Activated naive CD4-positive, alpha-beta T cell (primary cell): ENCODE data around the gene ZC3H13.

Experiments
- DNase-seq, 4 experiments: peaks; one replicate each; lab custom pipeline; 2025; lab: John Stamatoyannopoulos, UW

Gene ZC3H13, protein sequence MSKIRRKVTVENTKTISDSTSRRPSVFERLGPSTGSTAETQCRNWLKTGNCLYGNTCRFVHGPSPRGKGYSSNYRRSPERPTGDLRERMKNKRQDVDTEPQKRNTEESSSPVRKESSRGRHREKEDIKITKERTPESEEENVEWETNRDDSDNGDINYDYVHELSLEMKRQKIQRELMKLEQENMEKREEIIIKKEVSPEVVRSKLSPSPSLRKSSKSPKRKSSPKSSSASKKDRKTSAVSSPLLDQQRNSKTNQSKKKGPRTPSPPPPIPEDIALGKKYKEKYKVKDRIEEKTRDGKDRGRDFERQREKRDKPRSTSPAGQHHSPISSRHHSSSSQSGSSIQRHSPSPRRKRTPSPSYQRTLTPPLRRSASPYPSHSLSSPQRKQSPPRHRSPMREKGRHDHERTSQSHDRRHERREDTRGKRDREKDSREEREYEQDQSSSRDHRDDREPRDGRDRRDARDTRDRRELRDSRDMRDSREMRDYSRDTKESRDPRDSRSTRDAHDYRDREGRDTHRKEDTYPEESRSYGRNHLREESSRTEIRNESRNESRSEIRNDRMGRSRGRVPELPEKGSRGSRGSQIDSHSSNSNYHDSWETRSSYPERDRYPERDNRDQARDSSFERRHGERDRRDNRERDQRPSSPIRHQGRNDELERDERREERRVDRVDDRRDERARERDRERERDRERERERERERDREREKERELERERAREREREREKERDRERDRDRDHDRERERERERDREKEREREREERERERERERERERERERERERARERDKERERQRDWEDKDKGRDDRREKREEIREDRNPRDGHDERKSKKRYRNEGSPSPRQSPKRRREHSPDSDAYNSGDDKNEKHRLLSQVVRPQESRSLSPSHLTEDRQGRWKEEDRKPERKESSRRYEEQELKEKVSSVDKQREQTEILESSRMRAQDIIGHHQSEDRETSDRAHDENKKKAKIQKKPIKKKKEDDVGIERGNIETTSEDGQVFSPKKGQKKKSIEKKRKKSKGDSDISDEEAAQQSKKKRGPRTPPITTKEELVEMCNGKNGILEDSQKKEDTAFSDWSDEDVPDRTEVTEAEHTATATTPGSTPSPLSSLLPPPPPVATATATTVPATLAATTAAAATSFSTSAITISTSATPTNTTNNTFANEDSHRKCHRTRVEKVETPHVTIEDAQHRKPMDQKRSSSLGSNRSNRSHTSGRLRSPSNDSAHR (N-terminal part only)

DNA sequence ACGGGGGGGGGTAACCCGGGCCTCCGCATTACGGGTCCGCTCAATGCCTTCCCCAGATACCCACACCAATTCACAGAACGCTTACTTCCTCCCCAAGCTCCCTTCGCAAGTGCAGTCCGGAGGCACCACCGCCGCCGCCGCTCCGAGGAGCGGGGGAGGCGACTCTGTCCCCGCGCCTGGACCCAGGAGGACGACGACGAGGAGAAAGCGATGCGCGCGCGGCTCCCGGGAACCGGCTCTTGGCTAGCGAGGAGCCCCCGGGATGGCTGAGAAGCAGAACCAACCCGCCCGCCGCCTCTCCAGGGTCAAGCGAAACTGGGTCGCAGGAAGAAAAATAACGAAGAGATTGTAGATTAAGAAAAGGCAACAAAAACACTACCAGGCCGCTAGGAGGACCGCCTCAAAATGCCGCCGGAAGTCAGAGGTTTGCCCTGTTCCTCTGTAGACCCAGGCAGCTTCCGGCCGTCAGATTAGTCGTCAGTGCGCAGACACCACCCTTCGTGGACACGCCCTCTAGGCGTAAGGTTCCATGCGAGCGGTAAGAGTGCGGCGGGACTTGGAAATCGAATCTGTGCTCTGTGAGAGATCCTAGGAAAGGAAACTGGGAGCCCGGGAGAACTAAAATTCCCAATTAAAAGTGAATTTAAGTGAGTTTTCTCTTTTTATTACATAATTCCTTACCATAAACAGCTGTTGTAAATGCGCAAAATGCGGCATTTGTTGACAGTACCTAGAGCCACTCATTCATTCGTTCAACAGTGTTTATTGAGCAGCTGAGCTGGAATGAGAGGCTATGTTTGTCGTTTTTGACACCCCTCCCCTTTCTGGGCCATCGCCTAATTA is at the start of gene ZC3H13:
Gene ZC3H13 (minus strand): TSS at position 428 of the 843 bp plus-strand sequence. CDS start 7,239 bp downstream, outside the sequence.
- DNase-seq, result peak; percentile 67 to 85 (median 80)

DNA sequence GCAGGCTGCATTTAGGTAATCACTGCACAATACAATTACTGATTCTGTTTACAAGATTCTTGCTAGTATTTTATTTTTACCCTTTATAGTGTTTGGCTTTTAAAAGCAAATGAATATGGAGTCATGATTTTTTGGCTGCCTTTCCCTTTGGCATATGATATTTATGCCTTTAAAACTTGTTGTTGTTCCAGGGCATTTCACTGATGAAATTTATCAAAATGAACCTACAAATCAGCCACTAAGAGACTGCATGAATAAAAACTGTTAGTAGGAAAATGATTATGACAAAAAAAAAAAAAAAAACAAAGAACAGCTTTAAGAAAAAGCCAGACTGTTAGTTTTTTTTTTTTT is 49.7 kb upstream of the ZC3H13 start:
- DNase-seq, result no peak

DNA sequence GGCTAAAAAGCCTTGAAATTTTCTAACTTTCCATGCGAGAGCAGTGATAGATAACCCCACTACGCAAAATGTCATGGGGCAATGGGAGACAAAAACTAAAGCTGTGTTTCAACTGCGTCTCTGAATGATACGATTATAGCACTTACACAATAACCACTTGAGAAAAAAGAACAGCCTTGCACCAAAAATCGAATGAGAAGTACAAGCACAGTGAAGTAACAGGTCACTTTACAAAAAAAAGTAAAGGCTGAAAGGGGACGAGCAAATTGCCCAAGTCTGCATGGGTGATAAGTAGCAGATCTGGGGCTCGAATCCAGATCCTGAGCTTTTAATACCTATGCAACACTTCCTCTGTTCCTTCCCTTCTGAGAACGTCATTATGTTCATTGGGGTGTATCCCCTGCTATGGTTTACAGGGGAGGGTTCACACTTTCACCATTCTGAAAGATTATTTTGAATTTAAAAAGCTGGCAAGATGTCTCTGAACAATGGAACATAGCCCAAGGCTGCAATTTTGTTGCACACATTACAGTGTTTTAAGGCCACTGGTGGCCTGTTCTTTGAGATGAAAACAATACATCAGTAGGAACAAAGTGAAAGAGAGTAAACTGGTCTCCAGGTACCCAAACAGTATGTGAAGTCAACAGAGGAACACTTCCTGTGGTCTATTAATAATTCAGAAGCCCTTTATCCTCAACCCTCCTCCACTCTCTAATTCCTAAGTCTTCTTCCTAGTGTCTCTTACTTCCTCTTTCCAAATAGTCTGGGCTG is 49.1 kb upstream of the ZC3H13 start:
- DNase-seq, result no peak

DNA sequence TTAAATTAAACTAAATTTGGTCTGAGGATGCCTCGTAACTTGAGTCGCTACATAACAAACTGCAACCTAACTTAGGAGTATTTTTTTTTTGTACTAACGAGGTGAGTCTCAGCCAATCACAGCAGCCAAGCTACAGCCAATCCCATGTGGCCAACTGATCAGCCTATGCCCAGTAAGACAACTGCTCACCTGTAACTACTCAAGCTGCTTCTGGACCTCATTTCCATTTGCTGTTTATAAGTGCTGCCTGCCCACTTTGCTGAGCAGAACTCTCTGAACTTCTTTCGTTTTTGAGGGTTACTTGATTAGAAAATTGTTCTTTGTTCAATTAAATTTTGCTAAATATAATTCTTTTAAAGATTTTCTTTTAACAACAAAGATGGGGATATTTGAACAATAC is 48.5 kb upstream of the ZC3H13 start:
- DNase-seq, result no peak

DNA sequence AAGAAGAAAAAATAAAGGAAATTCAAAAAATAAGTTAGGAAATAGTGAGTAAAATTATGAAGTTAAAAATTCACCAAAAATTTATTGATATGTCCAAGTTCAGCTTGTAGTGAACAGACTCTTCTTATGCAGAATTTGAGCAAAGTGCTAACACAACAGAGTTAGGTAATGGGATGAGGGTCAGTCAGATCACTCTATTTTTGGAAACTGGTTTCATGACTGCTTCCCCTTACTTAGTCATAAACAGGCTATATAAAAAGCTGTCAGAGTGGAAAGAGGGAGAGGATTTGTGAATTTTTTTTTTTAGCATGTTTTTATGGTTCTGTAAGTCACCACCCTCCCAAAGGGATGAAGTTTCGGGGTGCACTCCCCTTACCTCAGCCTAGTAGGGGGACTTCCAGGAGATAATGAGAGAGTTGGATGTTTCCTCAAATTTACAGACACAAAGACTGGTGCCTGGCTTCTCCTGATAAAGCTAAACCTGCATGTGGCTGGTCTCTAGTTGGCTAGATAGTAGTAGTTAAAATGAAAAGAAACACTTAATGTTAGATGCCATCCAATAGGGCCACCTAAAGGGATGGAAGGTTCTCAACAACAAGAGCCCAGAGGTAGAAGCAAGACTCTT is 47.8 kb upstream of the ZC3H13 start:
- DNase-seq, result no peak

DNA sequence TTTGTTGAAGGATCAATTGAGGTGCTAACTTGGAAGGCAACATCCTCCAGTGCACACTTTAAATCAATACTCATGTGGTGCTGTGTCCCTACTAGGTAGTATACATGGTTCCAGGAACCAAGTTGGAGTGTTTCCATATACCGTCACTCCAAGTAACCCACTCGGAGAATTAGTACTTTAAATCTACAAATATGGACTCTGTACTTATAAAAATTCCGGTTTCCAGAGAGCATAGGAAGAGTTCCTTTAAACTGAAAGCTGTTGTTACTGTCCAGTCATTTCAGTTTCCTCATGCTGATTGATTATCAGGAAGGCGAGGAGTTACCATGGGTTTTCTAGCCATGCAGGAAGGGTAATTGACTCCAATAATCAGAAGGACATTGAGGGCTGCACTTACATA is 45.1 kb upstream of the ZC3H13 start:
- DNase-seq, result no peak

DNA sequence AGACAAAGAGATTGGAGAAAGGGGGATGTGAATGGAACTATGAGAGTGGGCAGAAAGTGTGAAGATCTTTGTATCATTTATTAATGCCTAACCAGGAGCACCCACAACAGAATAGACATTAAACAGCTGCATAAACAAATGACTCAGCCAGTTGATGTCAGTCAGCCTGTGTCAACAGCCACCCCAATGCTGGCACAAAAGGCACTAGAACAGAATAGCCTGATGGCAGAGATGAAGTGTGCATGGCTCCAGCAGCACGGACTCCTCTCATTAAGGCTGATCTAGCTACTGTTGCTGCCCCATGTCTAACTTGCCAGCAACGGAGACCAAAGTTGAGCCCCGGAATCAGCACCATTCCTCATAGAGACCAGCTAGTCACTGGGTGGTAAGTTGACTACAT is 44.5 kb upstream of the ZC3H13 start:
- DNase-seq, result no peak

DNA sequence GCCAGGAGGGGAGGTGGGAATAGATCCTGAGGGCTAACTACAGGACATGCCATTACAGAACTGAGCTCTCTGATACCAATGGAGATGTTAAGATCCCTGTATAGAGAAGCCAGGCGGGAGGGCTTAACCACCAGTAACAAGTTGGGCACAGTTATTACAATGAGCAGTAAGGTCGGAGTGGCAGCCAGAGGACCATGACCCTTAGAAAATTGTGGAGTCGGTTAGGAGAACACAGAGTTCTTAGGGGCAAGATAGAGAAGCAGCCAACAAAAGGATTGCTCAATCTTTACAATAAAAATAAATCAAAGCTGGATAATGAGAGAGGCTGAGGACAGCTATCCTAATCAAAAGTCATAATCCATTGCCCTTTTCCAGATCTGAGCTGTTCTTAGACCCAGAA is 41.9 kb upstream of the ZC3H13 start:
- no peak for DNase-seq

DNA sequence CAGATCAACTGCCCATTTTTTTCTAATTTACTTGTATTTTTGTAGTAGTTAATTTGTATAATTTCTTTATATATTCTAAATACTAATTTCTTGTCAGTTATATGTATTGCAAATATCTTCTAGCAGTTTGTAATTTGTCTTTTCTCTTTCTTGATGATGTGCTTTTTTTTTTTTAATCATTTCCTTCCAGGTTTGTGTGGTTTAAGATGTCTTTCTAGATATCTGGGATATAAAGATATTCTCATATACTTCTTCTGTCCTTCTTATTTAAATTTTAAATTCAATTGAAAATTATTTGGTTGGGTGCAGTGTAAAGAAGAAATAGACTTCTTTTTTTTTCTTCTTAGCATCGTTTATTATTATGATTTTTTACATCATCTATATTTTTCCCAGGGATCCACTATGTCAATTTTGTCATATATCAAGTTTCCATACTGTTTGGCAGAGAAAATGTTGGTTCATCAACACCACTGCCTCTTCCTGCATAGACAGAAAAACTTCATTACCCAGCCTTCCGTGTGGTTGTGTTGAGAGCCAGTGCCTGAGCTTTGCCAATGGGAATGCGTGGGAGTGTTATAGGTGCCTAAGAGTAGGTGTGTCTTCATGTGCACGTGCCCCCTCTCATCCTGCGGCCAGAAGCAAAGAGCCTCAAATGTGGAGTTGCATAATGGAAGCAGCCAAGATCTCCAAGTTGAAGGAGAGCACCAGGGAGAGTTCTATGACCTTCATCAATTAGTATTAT is 36.4 kb upstream of the ZC3H13 start:
- DNase-seq, result no peak

DNA sequence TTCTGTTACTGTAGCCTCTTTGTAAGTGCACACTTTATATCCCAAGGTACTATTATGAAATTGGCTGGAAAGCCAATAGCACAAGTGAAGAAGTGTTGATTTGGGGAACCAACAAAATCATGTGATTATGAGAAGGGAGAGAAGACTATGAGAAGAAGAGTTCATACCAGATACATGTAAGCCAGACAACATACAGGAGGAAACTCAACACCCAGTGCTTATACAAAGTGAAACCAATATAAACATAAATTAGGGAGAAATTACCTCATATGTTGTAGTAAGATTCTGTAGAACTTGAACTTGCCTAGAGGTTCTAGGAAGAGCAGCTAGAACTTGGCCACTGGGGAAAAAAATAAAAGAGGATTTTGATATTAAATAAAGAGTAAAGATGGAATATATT is 34.9 kb upstream of the ZC3H13 start:
- no peak for DNase-seq

DNA sequence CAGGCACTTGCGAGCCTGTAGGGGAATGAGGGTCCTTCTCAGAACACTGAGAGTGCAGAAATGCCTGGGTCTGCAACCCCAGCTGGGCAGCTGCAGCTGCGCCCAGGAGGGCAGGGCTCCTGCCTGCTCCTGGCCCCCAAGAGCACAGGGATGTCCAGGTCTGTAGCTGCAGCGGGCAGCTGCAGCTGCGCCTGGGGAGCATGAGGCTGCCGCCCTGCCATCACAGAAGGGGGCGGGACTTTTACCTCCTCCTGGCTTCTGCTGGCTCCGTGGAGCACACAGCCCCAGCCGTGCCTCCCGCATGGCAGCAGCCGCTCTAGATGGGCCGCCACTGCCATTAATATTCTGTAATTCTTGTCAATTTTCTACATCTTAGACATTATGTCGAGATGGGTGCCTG is 34.4 kb upstream of the ZC3H13 start:
- DNase-seq, result no peak

DNA sequence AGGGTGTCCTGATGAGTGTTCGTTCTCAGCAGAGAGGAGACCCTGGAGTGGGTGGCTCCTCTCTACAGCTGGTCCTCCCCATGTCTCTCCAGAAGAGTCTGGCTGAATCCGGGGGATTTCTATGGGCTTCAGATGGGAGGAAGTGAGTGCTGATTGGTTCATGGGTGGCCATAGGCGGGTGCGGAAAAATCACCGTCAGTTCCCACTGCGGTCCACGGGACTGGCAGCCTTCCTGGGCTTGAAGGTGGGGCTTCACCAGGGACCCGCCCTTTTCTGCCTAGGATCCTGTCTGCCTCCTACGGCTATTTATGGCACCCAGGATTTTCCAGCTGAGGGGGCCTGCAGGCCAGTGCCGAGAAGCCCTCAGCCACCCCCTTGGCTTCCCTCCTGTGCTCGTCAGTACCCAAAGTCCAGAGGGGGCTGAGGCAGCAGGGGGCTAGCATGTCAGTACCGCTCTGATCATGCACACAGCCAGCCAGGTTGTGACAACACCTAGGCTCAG is 33.9 kb upstream of the ZC3H13 start:
- no peak for DNase-seq

DNA sequence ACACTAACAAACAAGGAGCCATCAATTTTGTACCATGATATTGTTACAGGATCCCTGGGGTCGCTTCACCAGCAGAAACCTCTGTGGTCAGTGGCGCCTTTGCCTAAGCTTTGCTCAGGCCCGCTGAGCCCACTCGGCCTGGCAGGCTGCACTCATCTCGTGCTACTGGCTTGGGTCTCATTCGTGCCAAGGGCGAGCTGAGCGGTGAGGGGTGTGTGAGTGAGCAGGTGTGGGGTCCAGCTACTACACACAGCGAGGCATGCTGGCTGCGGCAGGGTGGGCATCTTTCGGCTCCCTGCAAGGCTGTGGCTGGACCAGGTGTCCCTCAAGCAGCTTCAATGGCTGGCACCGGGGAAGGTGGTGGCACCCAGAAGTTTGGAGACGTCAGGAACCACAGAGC is 33.2 kb upstream of the ZC3H13 start:
- no peak for DNase-seq

DNA sequence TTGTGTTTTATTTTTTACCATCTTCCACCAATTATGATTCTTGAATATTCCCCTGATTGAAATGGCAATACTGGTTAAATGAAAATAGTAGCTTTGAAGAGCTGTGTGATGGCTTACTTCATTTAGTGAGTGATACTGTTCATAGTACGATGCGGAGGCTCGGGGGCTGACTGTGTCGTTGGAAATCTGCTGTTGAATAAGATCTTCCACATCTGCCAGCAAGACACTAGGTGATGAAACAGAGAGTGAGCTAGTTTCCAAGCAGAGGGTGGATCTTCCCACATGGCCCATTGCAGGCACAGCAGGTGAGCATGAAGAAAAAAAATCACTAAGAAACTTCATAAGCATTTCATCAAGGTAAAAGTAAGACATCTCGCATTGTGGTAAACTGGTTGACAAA is 29.8 kb upstream of the ZC3H13 start:
- DNase-seq, result no peak

DNA sequence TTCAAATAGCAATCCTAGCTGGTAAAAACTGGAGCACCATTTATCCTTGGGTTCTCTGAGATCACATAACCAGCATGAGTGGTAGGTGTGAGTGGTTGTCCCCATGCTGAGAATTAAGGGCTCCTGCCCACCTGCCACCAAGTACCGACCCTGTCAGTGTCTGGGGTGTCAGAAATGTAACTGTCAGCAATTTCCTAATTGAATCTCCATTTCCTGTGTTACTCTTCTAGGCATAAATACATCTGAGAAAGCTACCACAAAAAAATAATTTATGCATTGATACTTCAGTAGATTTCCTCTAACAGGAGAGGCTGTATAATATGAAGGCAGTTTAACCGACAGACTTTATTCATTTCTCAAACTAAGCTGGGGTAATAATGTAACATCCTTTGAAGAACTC is 27.2 kb upstream of the ZC3H13 start:
- DNase-seq, result no peak

DNA sequence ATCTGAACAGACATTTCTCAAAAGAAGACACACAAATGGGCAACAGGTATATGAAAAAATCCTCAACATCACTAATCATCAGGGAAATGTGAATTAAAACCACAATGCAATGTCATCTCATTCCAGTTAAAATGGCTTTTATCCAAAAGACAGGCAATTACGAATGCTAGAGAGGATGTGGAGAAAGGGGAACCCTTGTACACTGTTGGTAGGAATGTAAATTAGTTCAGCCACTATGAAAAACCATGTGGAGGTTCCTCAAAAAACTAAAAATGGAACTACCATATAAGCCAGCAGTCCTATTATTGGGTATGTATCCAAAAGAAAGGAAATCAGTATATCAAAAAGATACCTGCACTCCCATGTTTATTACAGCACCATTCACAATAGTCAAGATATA is 24.7 kb upstream of the ZC3H13 start:
- DNase-seq, result no peak

DNA sequence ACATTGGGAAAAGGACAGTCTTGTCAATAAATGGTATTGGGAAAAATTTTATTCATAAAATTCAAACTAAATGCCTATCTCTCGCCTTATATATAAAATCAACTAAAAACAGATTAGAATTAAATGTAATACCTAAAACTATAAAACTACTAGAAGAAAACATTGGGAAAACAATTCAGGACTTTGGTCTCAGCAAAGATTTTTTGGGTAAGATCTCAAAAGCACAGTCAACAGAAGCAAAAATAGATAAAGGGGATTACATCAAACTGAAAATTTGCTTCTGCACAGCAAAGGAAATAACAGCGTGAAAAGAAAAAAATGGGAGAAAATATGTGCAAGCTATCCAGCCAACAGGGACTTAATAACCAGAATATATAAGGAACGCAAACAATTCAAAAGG is 24.3 kb upstream of the ZC3H13 start:
- DNase-seq, result no peak

DNA sequence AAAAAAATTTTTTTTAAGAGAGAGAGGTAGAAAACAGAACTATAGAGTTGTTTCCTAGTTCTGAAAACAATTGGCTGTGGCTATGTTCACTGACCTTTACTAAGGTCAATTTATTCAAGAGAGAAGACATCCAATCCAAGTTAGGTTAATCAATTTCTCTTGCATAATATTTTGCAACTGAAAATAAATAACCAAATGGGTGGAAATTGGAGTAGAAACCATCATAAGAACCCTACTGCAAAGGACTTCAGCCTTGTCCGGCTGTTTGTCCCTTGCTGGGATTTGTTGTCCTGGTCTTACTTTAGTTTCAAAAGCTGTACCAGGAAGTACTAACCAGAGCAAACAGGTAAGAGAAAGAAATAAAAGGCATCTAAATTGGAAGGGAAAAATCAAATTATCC is 23.3 kb upstream of the ZC3H13 start:
- DNase-seq, result no peak

DNA sequence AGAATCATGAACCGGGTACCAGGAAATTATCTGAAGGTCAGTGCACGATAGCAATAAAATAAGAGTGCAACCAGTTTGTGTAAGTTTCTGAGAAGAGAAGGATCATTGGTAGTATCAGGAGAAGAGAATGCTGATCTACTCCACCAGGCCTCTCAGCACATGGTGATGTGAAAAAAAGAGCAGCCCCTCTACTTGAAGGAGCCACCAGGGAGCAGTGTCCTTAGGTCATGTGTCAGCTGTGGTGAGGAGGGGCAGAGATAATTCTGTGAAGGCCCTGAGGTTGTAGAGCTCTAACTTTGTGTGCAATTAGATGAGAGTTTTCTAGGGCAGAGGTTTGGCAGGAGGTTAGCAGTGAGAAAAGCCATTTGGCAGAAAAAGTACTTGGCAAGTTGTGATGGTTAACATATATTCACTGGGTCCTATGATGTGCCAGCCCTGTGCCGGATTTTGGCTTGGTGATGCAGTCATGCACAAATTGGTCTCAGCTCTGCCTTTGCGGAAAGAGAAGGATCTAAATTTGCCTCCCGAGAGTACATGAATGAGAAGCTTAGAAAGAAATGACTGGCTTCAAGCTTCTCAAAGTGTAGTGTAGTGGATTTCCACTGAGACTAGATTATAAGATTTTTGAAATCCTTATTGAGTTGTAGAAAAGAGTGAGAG is 19.2 kb upstream of the ZC3H13 start:
- DNase-seq, result no peak
